ENCODE data around the gene RGS12. TPM values are rescaled to one million over a fixed set of nuclear protein-coding genes. Genes with fewer than 3 reads are reported as not detected.

Gene RGS12
- total RNA-seq, 4 donors from 2014 or later = 22.2 to 33.3 (median 28.5) TPM

GRCh38 chr4:3262208-3263052 is 30.4 kb upstream of the RGS12 start:
- H3K4me3 ChIP-seq = no peak overlapping the region
- H3K27ac ChIP-seq = no peak overlapping the region
- no peak for TF ChIP-seq POLR2A (IDR thresholded peaks at IDR 0.05)
- TF ChIP-seq CTCF (IDR thresholded peaks at IDR 0.05) = no peak
- TF ChIP-seq EP300 (IDR thresholded peaks at IDR 0.05) = no peak
- DNase-seq (ENCODE audit: low spot score in 2 of 2) = no peak
- WGBS, 2 donors = 89 to 92% methylated on average over 20 to 23 of the region's 23 CpGs
- peaks cover 0 to 9% (median 0%) of the 10 kb centered on the region in 3 donors for H3K36me3 ChIP-seq
- H3K4me1 ChIP-seq = no peaks in the 10 kb centered on the region
- no peaks in the 10 kb centered on the region for H3K27me3 ChIP-seq
- H3K9me3 ChIP-seq = no peaks in the 10 kb centered on the region

GRCh38 chr4:3263053-3263875 is 29.6 kb upstream of the RGS12 start:
- TF ChIP-seq EP300 (IDR thresholded peaks at IDR 0.05) (no peak), CTCF (IDR thresholded peaks at IDR 0.05) (no peak), POLR2A (IDR thresholded peaks at IDR 0.05) (no peak)
- no peak for DNase-seq (ENCODE audit: low spot score in 2 of 2)
- peaks cover 0 to 3% (median 0%) of the 10 kb centered on the region in 3 donors for H3K36me3 ChIP-seq
- H3K4me1 ChIP-seq = no peaks in the 10 kb centered on the region
- no peaks in the 10 kb centered on the region for H3K27me3 ChIP-seq
- no peak overlapping the region for H3K27ac ChIP-seq
- no peaks in the 10 kb centered on the region for H3K9me3 ChIP-seq
- H3K4me3 ChIP-seq = no peak overlapping the region
- WGBS, 2 donors = 79 to 82% methylated on average over 23 to 28 of the region's 28 CpGs

GRCh38 chr4:3263876-3264193 is 29.0 kb upstream of the RGS12 start:
- DNase-seq (ENCODE audit: low spot score in 2 of 2) = no peak
- H3K27ac ChIP-seq = no peak overlapping the region
- no peak for TF ChIP-seq EP300 (IDR thresholded peaks at IDR 0.05)
- no peak for TF ChIP-seq POLR2A (IDR thresholded peaks at IDR 0.05)
- no peak for TF ChIP-seq CTCF (IDR thresholded peaks at IDR 0.05)
- no peaks in the 10 kb centered on the region for H3K9me3 ChIP-seq
- no peaks in the 10 kb centered on the region for H3K27me3 ChIP-seq
- 76% methylated on average over 6 of the region's 6 CpGs for WGBS, 2 donors
- peaks cover 0 to 3% (median 0%) of the 10 kb centered on the region in 3 donors for H3K36me3 ChIP-seq
- H3K4me1 ChIP-seq = no peaks in the 10 kb centered on the region
- no peak overlapping the region for H3K4me3 ChIP-seq

- no peak for DNase-seq (ENCODE audit: low spot score in 2 of 2)
- Histone ChIP-seq H3K9me3 (no peaks in the 10 kb centered on the region), H3K36me3 (peaks cover 0 to 3% (median 0%) of the 10 kb centered on the region in 3 donors), H3K27ac (no peak overlapping the region), H3K4me3 (no peak overlapping the region), H3K27me3 (no peaks in the 10 kb centered on the region), H3K4me1 (peaks cover 0 to 6% (median 0%) of the 10 kb centered on the region in 4 donors)
- 93 to 95% methylated on average over 17 of the region's 17 CpGs for WGBS, 2 donors
- no peak for TF ChIP-seq CTCF (IDR thresholded peaks at IDR 0.05)
- TF ChIP-seq EP300 (IDR thresholded peaks at IDR 0.05) = no peak
- no peak for TF ChIP-seq POLR2A (IDR thresholded peaks at IDR 0.05)
Observed at GRCh38 chr4:3266076-3266475, 26.7 kb upstream of the RGS12 start.

All from tibial nerve (tissue), 4 donors.